GM12878 (cell line): Measurements from ENCODE around the gene ATG14. TPM values are rescaled to one million over a fixed set of nuclear protein-coding genes. Genes with fewer than 3 reads are reported as not detected.

Experiments
- ATAC-seq: fragments of 200-7000 bp; cut with Tn5 transposase; 3 replicates; pipeline ENCODE4 v1.9.1; 2020; ENCODE audit warnings: mild to moderate bottlenecking, moderate library complexity
- BruUV-seq: library from RNA; stranded (reverse); fragments of 400-500 nt; replicated peaks from 2 replicates; lab custom pipeline; 2021; lab: Mats Ljungman, UMichigan
- CTCF ChIA-PET: fragments of 300-600 bp; sonication (Branson Sonifier 250); formaldehyde crosslinking; extraction: SDS; loops from one replicate; lab custom pipeline; 2021; ENCODE audit warnings: inconsistent platforms; lab: Yijun Ruan, JAX
- POLR2A ChIA-PET: fragments of 350-600 bp; formaldehyde crosslinking; extraction: SDS; loops from one replicate; lab custom pipeline; 2021; ENCODE audit warnings: inconsistent platforms; lab: Charles Lee
- RAD21 ChIA-PET: fragments of 300-600 bp; sonication (Branson Sonifier 250); formaldehyde crosslinking; loops from one replicate; lab custom pipeline; 2023; ENCODE audit warnings: antibody characterized with exemption; ENCODE audit not compliant: unreplicated experiment; lab: Charles Lee
- SMC1A ChIA-PET: fragments of 300-600 bp; sonication (Branson Sonifier 250); formaldehyde crosslinking; loops from one replicate; lab custom pipeline; 2023; ENCODE audit not compliant: unreplicated experiment, uncharacterized antibody; lab: Charles Lee
- DNase-seq: peaks from one replicate; pipeline ENCODE4 v3.0.0-alpha.2; 2011; ENCODE audit warnings: low read depth, low spot score
- FAIRE-seq: peaks from 3 replicates; lab custom pipeline; 2011; peaks lifted over from hg19 to GRCh38; lab: Jason Lieb, UNC
- H2AFZ ChIP-seq: 2 replicates; pipeline ENCODE4 v1.6.0; 2011; ENCODE audit warnings: low read depth, low read length, control low read depth; ENCODE audit not compliant: control insufficient read depth
- H3K27ac ChIP-seq: 2 replicates; pipeline ENCODE4 v1.5.1; 2011; ENCODE audit warnings: control low read depth; ENCODE audit not compliant: control insufficient read depth, insufficient read depth
- H3K27me3 ChIP-seq, 2 experiments: replicated peaks in 1 of 2; 2 replicates each; pipeline versions ENCODE4 v1.6.0 to v1.6.1; 2011; ENCODE audit warnings: low read length in 1 of 2; ENCODE audit not compliant: control insufficient read depth in 2 of 2, insufficient read depth in 2 of 2
- H3K36me3 ChIP-seq, 2 experiments: 2 replicates each; pipeline ENCODE4 v1.5.1; 2011; ENCODE audit warnings: low read length in 1 of 2; ENCODE audit not compliant: control insufficient read depth in 2 of 2, insufficient read depth in 2 of 2
- H3K4me1 ChIP-seq: 2 replicates; pipeline ENCODE4 v1.6.1; 2011; ENCODE audit warnings: mild to moderate bottlenecking, low read length, moderate library complexity, mixed read lengths; ENCODE audit not compliant: control insufficient read depth, insufficient read depth
- H3K4me2 ChIP-seq: 2 replicates; pipeline ENCODE4 v1.6.0; 2011; ENCODE audit warnings: control low read depth; ENCODE audit not compliant: control insufficient read depth, insufficient read depth
- H3K4me3 ChIP-seq: fragments of 200-600 bp; sonication (generic); 2 replicates; pipeline ENCODE4 v1.5.1; 2016
- H3K79me2 ChIP-seq: 2 replicates; pipeline ENCODE4 v1.6.0; 2011; ENCODE audit warnings: low read length; ENCODE audit not compliant: control insufficient read depth, insufficient read depth
- H3K9ac ChIP-seq: 2 replicates; pipeline ENCODE4 v1.8.0; 2011; ENCODE audit warnings: low read length, control low read depth, mixed read lengths; ENCODE audit not compliant: control insufficient read depth, insufficient read depth
- H3K9me3 ChIP-seq: replicated peaks from 3 replicates; pipeline ENCODE4 v1.5.1; 2011; ENCODE audit warnings: mild to moderate bottlenecking, low read length; ENCODE audit not compliant: control insufficient read depth, insufficient read depth
- H4K20me1 ChIP-seq: 2 replicates; pipeline ENCODE4 v1.6.0; 2011; ENCODE audit not compliant: control insufficient read depth, insufficient read depth
- BRCA1 ChIP-seq: IDR thresholded peaks from 2 replicates; pipeline ENCODE4 v1.6.1; 2011; ENCODE audit warnings: low read depth, low read length, improper control_type of control experiment
- RAD21 ChIP-seq: IDR thresholded peaks from 2 replicates; pipeline ENCODE4 v1.6.1; 2011; ENCODE audit warnings: mild to moderate bottlenecking, low read depth, low read length, moderate library complexity; ENCODE audit not compliant: insufficient read depth
- RUNX3 ChIP-seq: IDR thresholded peaks from 2 replicates; pipeline ENCODE4 v1.6.1; 2012; ENCODE audit warnings: low read length, inconsistent platforms
- WGBS: methylation state at CpG from one replicate; pipeline ENCODE4 v1.1.6; 2016; ENCODE audit warnings: low lambda C conversion rate; ENCODE audit not compliant: insufficient replicate concordance, insufficient coverage; ENCODE audit errors: missing lambda C conversion rate; 5-methylcytosine and 5-hydroxymethylcytosine counted together
- in situ Hi-C: fragments of 300-500 bp; cut with MboI; formaldehyde crosslinking; loops from 9 replicates; pipeline ENCODE4 v1.14.3; 2018; ENCODE audit warnings: mixed read lengths
- intact Hi-C: fragments of 100-400 bp; cut with micrococcal nuclease; formaldehyde crosslinking; loops from one replicate; pipeline ENCODE4 v1.14.2; 2022; ENCODE audit not compliant: unreplicated experiment
- polyA plus RNA-seq, 11 experiments: library from polyadenylated mRNA; depleted of rRNA in 4 of 11; unstranded in 6 of 11; stranded (reverse) in 5 of 11; fragments of >200 nt; fragmentation: Nextera tagmentation in 4 of 11; fragmentation: Illumina TruSeq in 1 of 11; extraction: Ambion mirVana in 4 of 11; extraction: Trizol in 1 of 11; gene quantifications; 1 replicate in 1 of 11; 2 replicates in 10 of 11; pipeline versions ENCODE4 v1.2.1 to v1.2.3, GENCODE V29; 2011 to 2016; ENCODE audit warnings: inconsistent platforms in 2 of 11, missing spikeins in 2 of 11, low read depth in 1 of 11
- total RNA-seq, 4 experiments: library from RNA; depleted of rRNA in 3 of 4; stranded (reverse); fragments of >200 nt in 3 of 4; fragmentation: Illumina TruSeq in 1 of 4; extraction: Trizol in 1 of 4; gene quantifications; 2 replicates each; pipeline versions ENCODE4 v1.2.1 to v1.2.3, GENCODE V29; 2013 to 2021
- TF ChIP-seq, protein P1 (sequence below), 3 experiments: IDR thresholded peaks in 2 of 3; conservative IDR thresholded peaks in 1 of 3; 2 replicates each; pipeline ENCODE4 v1.5.1; 2011; ENCODE audit warnings: low read depth in 3 of 3, low read length in 3 of 3, mild to moderate bottlenecking in 3 of 3, control low read depth in 2 of 3, moderate library complexity in 2 of 3, inconsistent platforms in 1 of 3, mixed read lengths in 1 of 3; ENCODE audit not compliant: control insufficient read depth in 2 of 3, insufficient read depth in 1 of 3; ENCODE audit errors: extremely low read depth in 1 of 3
- TF ChIP-seq, protein P2 (sequence below): fragments of 450-650 bp; IDR thresholded peaks from 2 replicates; pipeline ENCODE4 v1.6.1; 2018; ENCODE audit warnings: mild to moderate bottlenecking, low read depth, moderate library complexity; ENCODE audit not compliant: partially characterized antibody

The ATG14 gene
- total and polyA plus RNA-seq, 10 of the 15 experiments (the other 5 are each of a cell fraction or from before 2014, with no cell fraction given) = 1.1 to 6.4 (median 5.0) TPM

DNA sequence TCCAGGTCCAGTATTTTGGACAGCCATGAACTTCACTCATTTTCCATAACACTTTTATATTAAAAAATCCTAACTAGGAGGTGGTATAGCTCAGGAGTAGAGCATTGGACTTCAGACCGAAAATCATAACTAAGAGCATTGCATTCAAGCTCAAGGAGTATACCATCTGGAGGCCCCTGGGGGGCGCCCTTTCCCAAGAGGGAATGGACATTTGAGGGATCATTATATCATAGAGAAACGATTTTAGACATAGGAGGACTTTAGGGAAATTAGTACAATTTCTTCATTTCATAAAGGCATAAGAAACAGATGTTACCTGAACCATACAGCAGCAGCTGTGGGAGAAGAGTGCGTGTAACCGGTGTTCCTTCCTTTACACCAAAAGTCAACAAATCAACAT, 5.2 kb upstream of the ATG14 start:
- no peak overlapping the region for H2AFZ ChIP-seq
- in situ Hi-C loops = no loop called here
- no peak overlapping the region for H3K4me2 ChIP-seq
- FAIRE-seq (no peak), ATAC-seq (peak; percentile 66), DNase-seq (no peak)
- H3K79me2 ChIP-seq = no peaks in the 10 kb centered on the region
- no peak overlapping the region for H3K9ac ChIP-seq
- RAD21 ChIA-PET = interaction anchor here (1.3 to 2.2 kb wide), 2 partner anchors 8 to 204 kb away, joined by 3 to 8 read pairs; no protein-coding TSS in a partner anchor
- POLR2A ChIA-PET = interaction anchor here (0.6 kb wide), 1 partner anchor 528 kb away, joined by 4 read pairs; no protein-coding TSS in a partner anchor
- BruUV-seq = no TSS peak
- TF ChIP-seq, protein P1, sequence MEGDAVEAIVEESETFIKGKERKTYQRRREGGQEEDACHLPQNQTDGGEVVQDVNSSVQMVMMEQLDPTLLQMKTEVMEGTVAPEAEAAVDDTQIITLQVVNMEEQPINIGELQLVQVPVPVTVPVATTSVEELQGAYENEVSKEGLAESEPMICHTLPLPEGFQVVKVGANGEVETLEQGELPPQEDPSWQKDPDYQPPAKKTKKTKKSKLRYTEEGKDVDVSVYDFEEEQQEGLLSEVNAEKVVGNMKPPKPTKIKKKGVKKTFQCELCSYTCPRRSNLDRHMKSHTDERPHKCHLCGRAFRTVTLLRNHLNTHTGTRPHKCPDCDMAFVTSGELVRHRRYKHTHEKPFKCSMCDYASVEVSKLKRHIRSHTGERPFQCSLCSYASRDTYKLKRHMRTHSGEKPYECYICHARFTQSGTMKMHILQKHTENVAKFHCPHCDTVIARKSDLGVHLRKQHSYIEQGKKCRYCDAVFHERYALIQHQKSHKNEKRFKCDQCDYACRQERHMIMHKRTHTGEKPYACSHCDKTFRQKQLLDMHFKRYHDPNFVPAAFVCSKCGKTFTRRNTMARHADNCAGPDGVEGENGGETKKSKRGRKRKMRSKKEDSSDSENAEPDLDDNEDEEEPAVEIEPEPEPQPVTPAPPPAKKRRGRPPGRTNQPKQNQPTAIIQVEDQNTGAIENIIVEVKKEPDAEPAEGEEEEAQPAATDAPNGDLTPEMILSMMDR (IDR thresholded peaks at IDR 0.05 in 2 of 3, conservative IDR thresholded peaks at IDR 0.05 in 1 of 3; ENCODE audit: control insufficient read depth in 2 of 3, extremely low read depth in 1 of 3, insufficient read depth in 1 of 3, low read depth in 3 of 3, low read length in 3 of 3) = peak; percentile 34 to 47 (median 42); a peak in 5 of 6 replicates
- TF ChIP-seq RUNX3 (no peak), RAD21 (0 out of 2 replicates have a peak, but pooled peaks have one; percentile 24), BRCA1 (no peak)
- TF ChIP-seq, protein P2, sequence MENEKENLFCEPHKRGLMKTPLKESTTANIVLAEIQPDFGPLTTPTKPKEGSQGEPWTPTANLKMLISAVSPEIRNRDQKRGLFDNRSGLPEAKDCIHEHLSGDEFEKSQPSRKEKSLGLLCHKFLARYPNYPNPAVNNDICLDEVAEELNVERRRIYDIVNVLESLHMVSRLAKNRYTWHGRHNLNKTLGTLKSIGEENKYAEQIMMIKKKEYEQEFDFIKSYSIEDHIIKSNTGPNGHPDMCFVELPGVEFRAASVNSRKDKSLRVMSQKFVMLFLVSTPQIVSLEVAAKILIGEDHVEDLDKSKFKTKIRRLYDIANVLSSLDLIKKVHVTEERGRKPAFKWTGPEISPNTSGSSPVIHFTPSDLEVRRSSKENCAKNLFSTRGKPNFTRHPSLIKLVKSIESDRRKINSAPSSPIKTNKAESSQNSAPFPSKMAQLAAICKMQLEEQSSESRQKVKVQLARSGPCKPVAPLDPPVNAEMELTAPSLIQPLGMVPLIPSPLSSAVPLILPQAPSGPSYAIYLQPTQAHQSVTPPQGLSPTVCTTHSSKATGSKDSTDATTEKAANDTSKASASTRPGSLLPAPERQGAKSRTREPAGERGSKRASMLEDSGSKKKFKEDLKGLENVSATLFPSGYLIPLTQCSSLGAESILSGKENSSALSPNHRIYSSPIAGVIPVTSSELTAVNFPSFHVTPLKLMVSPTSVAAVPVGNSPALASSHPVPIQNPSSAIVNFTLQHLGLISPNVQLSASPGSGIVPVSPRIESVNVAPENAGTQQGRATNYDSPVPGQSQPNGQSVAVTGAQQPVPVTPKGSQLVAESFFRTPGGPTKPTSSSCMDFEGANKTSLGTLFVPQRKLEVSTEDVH = no peak
- H3K9me3 ChIP-seq = no peaks in the 10 kb centered on the region
- intact Hi-C loops = no loop called here
- H3K4me3 ChIP-seq = no peak overlapping the region
- SMC1A ChIA-PET = interaction anchor here (0.9 to 1.9 kb wide), 5 partner anchors 16 to 216 kb away, joined by 3 to 8 read pairs (median 5); no protein-coding TSS in a partner anchor
- no peak overlapping the region for H3K27ac ChIP-seq
- H3K27me3 ChIP-seq = no peaks in the 10 kb centered on the region
- WGBS = 40% methylated on average over 5 of the region's 5 CpGs
- no peaks in the 10 kb centered on the region for H3K36me3 ChIP-seq
- CTCF ChIA-PET = interaction anchor here (0.7 to 2.7 kb wide), 13 partner anchors 11 to 162 kb away, joined by 3 to 18 read pairs (median 3); partner anchors contain the start of gene FBXO34
- H3K4me1 ChIP-seq = no peaks in the 10 kb centered on the region; the same call in 1 of the 2 replicates
- H4K20me1 ChIP-seq = no peaks in the 10 kb centered on the region
